Activated T-cell treated with anti-CD3 and anti-CD28 coated beads, Interleukin-2, amount 50 U/mL, for 24 hours (primary cell): ENCODE data around the gene SPACA5.
"Not testable (repeated sequence)": the region's sequence is repeated elsewhere in the genome, so short reads cannot be mapped to it uniquely, and the experiment has no call there.

ENCODE experiments used
- DNase-seq: peaks from one replicate; pipeline ENCODE4 v3.0.0-alpha.2; 2020
- H3K27ac Mint-ChIP-seq: 2 replicates; pipeline ENCODE4 v1.8.0; 2020; ENCODE audit warnings: mild to moderate bottlenecking, mixed read lengths
- H3K27me3 Mint-ChIP-seq: 2 replicates; pipeline ENCODE4 v1.8.0; 2020; ENCODE audit warnings: mixed read lengths
- H3K36me3 Mint-ChIP-seq: 2 replicates; pipeline ENCODE4 v1.8.0; 2020; ENCODE audit warnings: low read depth, mixed read lengths
- H3K4me1 Mint-ChIP-seq: 2 replicates; pipeline ENCODE4 v1.8.0; 2020; ENCODE audit warnings: low read depth, mixed read lengths
- H3K4me3 Mint-ChIP-seq: 2 replicates; pipeline ENCODE4 v1.8.0; 2020; ENCODE audit warnings: mild to moderate bottlenecking, moderate library complexity, mixed read lengths
- H3K9me3 Mint-ChIP-seq: 2 replicates; pipeline ENCODE4 v1.8.0; 2020; ENCODE audit warnings: mixed read lengths

Gene SPACA5

GRCh38 chrX:48003367-48003757, 3.4 kb upstream of the SPACA5 start:
- H3K36me3 Mint-ChIP-seq: peaks cover 32% of the 10 kb centered on the region
- peaks cover 22% of the 10 kb centered on the region for H3K4me1 Mint-ChIP-seq
- DNase-seq: peak; percentile 41
- peak overlapping the region; percentile 85 for H3K4me3 Mint-ChIP-seq
- peaks cover 6% of the 10 kb centered on the region for H3K27me3 Mint-ChIP-seq
- H3K9me3 Mint-ChIP-seq: no peaks in the 10 kb centered on the region
- peak overlapping the region; percentile 97 for H3K27ac Mint-ChIP-seq

- peaks cover 28% of the 10 kb centered on the region for H3K36me3 Mint-ChIP-seq
- peak within 1 kb of the TSS; percentile 85 for H3K4me3 Mint-ChIP-seq
- H3K27ac Mint-ChIP-seq: peak within 1 kb of the TSS; percentile 97
- peaks cover 22% of the 10 kb centered on the region for H3K4me1 Mint-ChIP-seq
- peak; percentile 91 for DNase-seq
- peaks cover 6% of the 10 kb centered on the region for H3K27me3 Mint-ChIP-seq
- H3K9me3 Mint-ChIP-seq: no peaks in the 10 kb centered on the region
These were observed 2.9 kb upstream of the SPACA5 start, which contains the start of gene ZNF182 for GRCh38 chrX:48003758-48004457. TSS of gene ZNF182 (minus strand) at chrX:48003989. CDS start at chrX:48002609, 1,380 bp downstream.

GRCh38 chrX:48009445-48009960, 2.7 kb downstream of the SPACA5 start:
- H3K4me1 Mint-ChIP-seq, H3K4me3 Mint-ChIP-seq, H3K9me3 Mint-ChIP-seq, DNase-seq, H3K36me3 Mint-ChIP-seq, H3K27ac Mint-ChIP-seq, H3K27me3 Mint-ChIP-seq: not testable (repeated sequence)

GRCh38 chrX:48016583-48017310, 10.0 kb downstream of the SPACA5 start:
- H3K36me3 Mint-ChIP-seq, H3K9me3 Mint-ChIP-seq, DNase-seq, H3K4me3 Mint-ChIP-seq, H3K4me1 Mint-ChIP-seq, H3K27me3 Mint-ChIP-seq, H3K27ac Mint-ChIP-seq: not testable (repeated sequence)

GRCh38 chrX:48019892-48020291, 13.1 kb downstream of the SPACA5 start:
- H3K27me3 Mint-ChIP-seq, H3K36me3 Mint-ChIP-seq, H3K9me3 Mint-ChIP-seq, H3K4me3 Mint-ChIP-seq, DNase-seq, H3K27ac Mint-ChIP-seq: not testable (repeated sequence)
- peaks cover 11% of the 10 kb centered on the region for H3K4me1 Mint-ChIP-seq

GRCh38 chrX:48020472-48020871, 13.7 kb downstream of the SPACA5 start:
- Mint-ChIP-seq H3K4me3 (peak overlapping the region; percentile 83), H3K4me1 (peaks cover 13% of the 10 kb centered on the region), H3K27me3 (peaks cover 14% of the 10 kb centered on the region), H3K27ac (peak overlapping the region; percentile 98)
- H3K36me3 Mint-ChIP-seq, H3K9me3 Mint-ChIP-seq: not testable (repeated sequence)
- peak; percentile 38 for DNase-seq

GRCh38 chrX:48021026-48021900, 14.5 kb downstream of the SPACA5 start:
- peak overlapping the region; percentile 98 for H3K27ac Mint-ChIP-seq
- no peaks in the 10 kb centered on the region for H3K9me3 Mint-ChIP-seq
- H3K36me3 Mint-ChIP-seq: no peaks in the 10 kb centered on the region
- H3K27me3 Mint-ChIP-seq: peaks cover 17% of the 10 kb centered on the region
- H3K4me3 Mint-ChIP-seq: peak overlapping the region; percentile 83
- peak; percentile 85 for DNase-seq
- H3K4me1 Mint-ChIP-seq: peaks cover 17% of the 10 kb centered on the region

- no peak overlapping the region for H3K27ac Mint-ChIP-seq
- peaks cover 17% of the 10 kb centered on the region for H3K4me1 Mint-ChIP-seq
- no peak for DNase-seq
- no peaks in the 10 kb centered on the region for H3K36me3 Mint-ChIP-seq
- H3K9me3 Mint-ChIP-seq: no peaks in the 10 kb centered on the region
- H3K4me3 Mint-ChIP-seq: no peak overlapping the region
- peaks cover 25% of the 10 kb centered on the region for H3K27me3 Mint-ChIP-seq
These were observed 15.3 kb downstream of the SPACA5 start for GRCh38 chrX:48022100-48022499.

GRCh38 chrX:48022738-48023137, 15.9 kb downstream of the SPACA5 start:
- no peak for DNase-seq
- Mint-ChIP-seq H3K9me3 (no peaks in the 10 kb centered on the region), H3K4me1 (peaks cover 17% of the 10 kb centered on the region), H3K36me3 (no peaks in the 10 kb centered on the region), H3K27me3 (peaks cover 29% of the 10 kb centered on the region), H3K27ac (no peak overlapping the region), H3K4me3 (no peak overlapping the region)

- Mint-ChIP-seq H3K4me1 (peaks cover 13% of the 10 kb centered on the region), H3K36me3 (no peaks in the 10 kb centered on the region), H3K9me3 (no peaks in the 10 kb centered on the region), H3K4me3 (no peak overlapping the region), H3K27me3 (peaks cover 39% of the 10 kb centered on the region), H3K27ac (no peak overlapping the region)
- DNase-seq: peak; percentile 42
These were observed 18.8 kb downstream of the SPACA5 start for GRCh38 chrX:48025561-48025960.

GRCh38 chrX:48027545-48027944, 20.8 kb downstream of the SPACA5 start:
- peaks cover 10% of the 10 kb centered on the region for H3K4me1 Mint-ChIP-seq
- not testable (repeated sequence) for H3K36me3 Mint-ChIP-seq

GRCh38 chrX:48028091-48028490, 21.3 kb downstream of the SPACA5 start:
- H3K4me3 Mint-ChIP-seq: no peak overlapping the region

More at GRCh38 chrX:48027545-48027944, 20.8 kb downstream of the SPACA5 start:
- H3K27ac Mint-ChIP-seq, H3K4me3 Mint-ChIP-seq, DNase-seq, H3K9me3 Mint-ChIP-seq: not testable (repeated sequence)
- H3K27me3 Mint-ChIP-seq: peaks cover 41% of the 10 kb centered on the region

GRCh38 chrX:48030237-48030636, 23.4 kb downstream of the SPACA5 start:
- Mint-ChIP-seq H3K27me3 (peaks cover 44% of the 10 kb centered on the region), H3K4me3 (no peak overlapping the region), H3K36me3 (no peaks in the 10 kb centered on the region), H3K4me1 (peaks cover 5% of the 10 kb centered on the region), H3K9me3 (no peaks in the 10 kb centered on the region), H3K27ac (no peak overlapping the region)
- DNase-seq: no peak

More at GRCh38 chrX:48028091-48028490, 21.3 kb downstream of the SPACA5 start:
- Mint-ChIP-seq H3K27me3 (peaks cover 47% of the 10 kb centered on the region), H3K36me3 (no peaks in the 10 kb centered on the region), H3K27ac (no peak overlapping the region), H3K4me1 (peaks cover 9% of the 10 kb centered on the region), H3K9me3 (no peaks in the 10 kb centered on the region)
- DNase-seq: no peak

- not testable (repeated sequence) for H3K27ac Mint-ChIP-seq, H3K4me1 Mint-ChIP-seq, DNase-seq, H3K9me3 Mint-ChIP-seq, H3K4me3 Mint-ChIP-seq, H3K36me3 Mint-ChIP-seq
- H3K27me3 Mint-ChIP-seq: peaks cover 39% of the 10 kb centered on the region
These were observed 23.9 kb downstream of the SPACA5 start for GRCh38 chrX:48030641-48031173.
